B cell (primary cell): ENCODE results near the gene DNAJB12.

Experiments
- CTCF ChIP-seq: fragments of 200-600 bp; IDR thresholded peaks from one replicate; pipeline ENCODE4 v1.8.0; 2022; ENCODE audit warnings: antibody characterized with exemption, mild to moderate bottlenecking
- EZH2 ChIP-seq: IDR thresholded peaks from 2 replicates; pipeline ENCODE4 v1.6.1; 2012; ENCODE audit warnings: borderline replicate concordance, low read depth, mild to moderate bottlenecking, moderate library complexity, low read length; ENCODE audit not compliant: insufficient read depth, poor library complexity, severe bottlenecking

GRCh38 chr10:72370201-72370722, 15.5 kb upstream of the DNAJB12 start:
- TF ChIP-seq CTCF: no peak
- no peak for TF ChIP-seq EZH2
